Stimulated activated naive CD8-positive, alpha-beta T cell treated with anti-CD3 and anti-CD28 coated beads, Interleukin-15, Interleukin-2, amounts not matched to agents 100 ng/mL and 50 ng/mL, for 24 hours (primary cell): ENCODE results near the gene AP2B1.

Experiments
- H3K27ac Mint-ChIP-seq: one replicate; pipeline ENCODE4 v1.8.0; 2021; ENCODE audit warnings: mild to moderate bottlenecking, mixed read lengths
- H3K27me3 Mint-ChIP-seq: one replicate; pipeline ENCODE4 v1.8.0; 2021; ENCODE audit warnings: mixed read lengths
- H3K36me3 Mint-ChIP-seq: one replicate; pipeline ENCODE4 v1.8.0; 2021; ENCODE audit warnings: low read depth, mixed read lengths
- H3K4me1 Mint-ChIP-seq: one replicate; pipeline ENCODE4 v1.8.0; 2021; ENCODE audit warnings: low read depth, mixed read lengths
- H3K4me3 Mint-ChIP-seq: one replicate; pipeline ENCODE4 v1.8.0; 2021; ENCODE audit warnings: mild to moderate bottlenecking, mixed read lengths
- H3K9me3 Mint-ChIP-seq: one replicate; pipeline ENCODE4 v1.8.0; 2021; ENCODE audit warnings: mixed read lengths

AP2B1 gene

GRCh38 chr17:35710950-35711349 is 123.8 kb downstream of the AP2B1 start:
- H3K27me3 Mint-ChIP-seq = no peaks in the 10 kb centered on the region
- no peak overlapping the region for H3K4me3 Mint-ChIP-seq
- H3K27ac Mint-ChIP-seq = no peak overlapping the region
- peaks cover 21% of the 10 kb centered on the region for H3K4me1 Mint-ChIP-seq
- peaks cover 28% of the 10 kb centered on the region for H3K36me3 Mint-ChIP-seq
- no peaks in the 10 kb centered on the region for H3K9me3 Mint-ChIP-seq

DNA sequence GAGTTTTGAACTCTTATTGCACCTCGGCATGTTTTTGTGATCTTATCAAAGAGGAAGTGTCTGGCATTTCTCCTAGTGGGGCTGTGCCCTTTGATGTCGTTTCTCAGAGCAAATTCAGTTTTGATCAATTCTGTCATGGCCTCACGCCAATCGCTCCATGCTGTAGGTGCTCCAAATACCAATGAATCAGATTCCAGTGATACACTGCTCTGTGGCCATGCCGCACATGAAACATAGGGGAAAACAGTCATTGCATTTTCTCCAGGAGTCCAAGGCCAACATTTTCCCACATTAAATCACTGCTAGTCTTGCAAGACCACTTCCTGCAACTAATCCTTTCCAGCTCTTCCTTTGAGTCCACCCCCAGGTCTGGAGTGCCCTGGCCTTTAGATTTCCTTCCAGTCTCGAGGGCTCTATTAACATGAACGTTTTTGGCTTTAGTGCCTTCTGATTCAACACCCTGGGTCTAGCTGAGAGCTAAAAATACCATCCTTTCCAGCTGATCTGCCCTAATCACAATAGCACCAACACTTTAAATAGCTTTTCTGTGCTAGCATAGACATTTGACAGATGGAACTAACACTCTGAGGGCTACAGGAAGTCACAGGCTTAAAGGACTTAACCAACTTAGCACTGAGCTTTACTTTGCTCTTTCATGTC is 126.1 kb downstream of the AP2B1 start:
- H3K27ac Mint-ChIP-seq = no peak overlapping the region
- H3K4me3 Mint-ChIP-seq = no peak overlapping the region
- H3K9me3 Mint-ChIP-seq = no peaks in the 10 kb centered on the region
- peaks cover 42% of the 10 kb centered on the region for H3K36me3 Mint-ChIP-seq
- peaks cover 14% of the 10 kb centered on the region for H3K4me1 Mint-ChIP-seq
- H3K27me3 Mint-ChIP-seq = no peaks in the 10 kb centered on the region

- no peak overlapping the region for H3K27ac Mint-ChIP-seq
- H3K27me3 Mint-ChIP-seq = no peaks in the 10 kb centered on the region
- H3K4me1 Mint-ChIP-seq = peaks cover 4% of the 10 kb centered on the region
- no peaks in the 10 kb centered on the region for H3K9me3 Mint-ChIP-seq
- peaks cover 45% of the 10 kb centered on the region for H3K36me3 Mint-ChIP-seq
- H3K4me3 Mint-ChIP-seq = no peak overlapping the region
Measured at GRCh38 chr17:35714988-35715387, 127.9 kb downstream of the AP2B1 start.

- Mint-ChIP-seq H3K27ac (no peak overlapping the region), H3K9me3 (no peaks in the 10 kb centered on the region), H3K4me1 (peaks cover 1% of the 10 kb centered on the region), H3K36me3 (peaks cover 43% of the 10 kb centered on the region), H3K27me3 (no peaks in the 10 kb centered on the region), H3K4me3 (no peak overlapping the region)
Measured at GRCh38 chr17:35715416-35715815, 128.3 kb downstream of the AP2B1 start.

DNA sequence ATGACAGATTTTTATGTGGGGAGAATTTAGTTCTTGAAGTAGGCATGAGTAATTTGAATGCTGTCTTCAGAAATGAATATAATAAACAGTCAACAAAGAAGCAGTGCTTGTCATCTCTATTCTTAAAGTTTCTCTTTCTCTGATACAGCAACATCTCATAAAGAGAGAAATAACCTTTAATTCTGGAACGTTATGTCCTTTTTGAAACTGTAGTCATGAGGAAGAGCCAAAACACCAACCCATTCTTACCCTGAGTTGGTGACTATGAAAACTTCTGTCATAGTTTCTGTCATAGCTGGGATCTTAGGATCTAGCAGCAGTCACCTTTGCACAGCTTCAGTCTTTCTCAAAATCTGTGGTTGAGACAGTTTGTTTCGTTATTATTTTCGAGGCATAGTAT is 129.1 kb downstream of the AP2B1 start:
- Mint-ChIP-seq H3K27ac (no peak overlapping the region), H3K4me1 (no peaks in the 10 kb centered on the region), H3K9me3 (no peaks in the 10 kb centered on the region), H3K36me3 (peaks cover 45% of the 10 kb centered on the region), H3K4me3 (no peak overlapping the region), H3K27me3 (no peaks in the 10 kb centered on the region)

- no peak overlapping the region for H3K4me3 Mint-ChIP-seq
- no peaks in the 10 kb centered on the region for H3K27me3 Mint-ChIP-seq
- no peaks in the 10 kb centered on the region for H3K9me3 Mint-ChIP-seq
- H3K36me3 Mint-ChIP-seq = peaks cover 45% of the 10 kb centered on the region
- no peaks in the 10 kb centered on the region for H3K4me1 Mint-ChIP-seq
- H3K27ac Mint-ChIP-seq = no peak overlapping the region
Measured at GRCh38 chr17:35716897-35717465, 129.9 kb downstream of the AP2B1 start.

GRCh38 chr17:35717475-35717874 is 130.4 kb downstream of the AP2B1 start:
- Mint-ChIP-seq H3K27ac (no peak overlapping the region), H3K4me3 (no peak overlapping the region), H3K4me1 (no peaks in the 10 kb centered on the region), H3K36me3 (peaks cover 45% of the 10 kb centered on the region), H3K9me3 (no peaks in the 10 kb centered on the region), H3K27me3 (no peaks in the 10 kb centered on the region)

DNA sequence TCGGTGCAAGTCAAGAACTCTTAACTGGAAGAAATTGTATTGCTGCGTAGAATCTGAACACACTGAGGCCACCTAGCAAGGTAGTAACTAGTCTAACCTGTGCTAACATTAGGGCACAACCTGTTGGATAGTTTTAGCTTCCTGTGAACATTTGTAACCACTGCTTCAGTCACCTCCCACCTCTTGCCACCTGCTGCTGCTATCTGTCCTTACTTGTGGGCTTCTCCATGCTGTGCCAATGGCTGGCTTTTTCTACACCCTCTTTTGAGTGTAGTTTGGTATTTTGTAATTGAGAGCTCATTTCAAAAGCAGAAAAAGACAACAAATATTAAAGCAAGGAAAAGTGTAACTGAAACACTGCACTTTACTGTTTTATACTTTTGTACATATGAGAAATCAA is 136.6 kb downstream of the AP2B1 start:
- H3K4me3 Mint-ChIP-seq = no peak overlapping the region
- no peaks in the 10 kb centered on the region for H3K4me1 Mint-ChIP-seq
- peaks cover 62% of the 10 kb centered on the region for H3K36me3 Mint-ChIP-seq
- no peak overlapping the region for H3K27ac Mint-ChIP-seq
- no peaks in the 10 kb centered on the region for H3K27me3 Mint-ChIP-seq
- no peaks in the 10 kb centered on the region for H3K9me3 Mint-ChIP-seq

DNA sequence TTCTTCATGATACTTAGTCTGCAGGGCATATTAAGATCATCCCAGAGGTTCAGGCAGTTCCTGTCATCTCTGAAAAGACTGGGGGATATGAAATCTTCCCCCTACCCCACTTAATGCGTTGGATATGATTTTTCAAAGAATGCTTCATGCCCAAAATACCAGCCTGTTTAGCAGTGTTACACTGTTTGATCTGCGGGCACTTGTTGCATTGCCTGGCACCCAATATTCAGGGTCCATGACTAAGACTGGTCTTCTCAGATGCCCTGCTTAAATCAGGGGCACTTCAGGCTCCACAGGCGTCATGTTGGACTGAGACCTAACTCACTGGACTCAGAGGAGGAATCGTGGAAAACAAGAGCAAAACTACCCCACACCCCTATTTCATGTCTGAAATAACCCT is 137.9 kb downstream of the AP2B1 start:
- Mint-ChIP-seq H3K27me3 (no peaks in the 10 kb centered on the region), H3K27ac (no peak overlapping the region), H3K9me3 (no peaks in the 10 kb centered on the region), H3K4me1 (peaks cover 3% of the 10 kb centered on the region), H3K4me3 (no peak overlapping the region), H3K36me3 (peaks cover 52% of the 10 kb centered on the region)

GRCh38 chr17:35725802-35726126 is 138.6 kb downstream of the AP2B1 start:
- Mint-ChIP-seq H3K36me3 (peaks cover 52% of the 10 kb centered on the region), H3K4me1 (peaks cover 9% of the 10 kb centered on the region), H3K9me3 (no peaks in the 10 kb centered on the region), H3K27me3 (no peaks in the 10 kb centered on the region), H3K27ac (no peak overlapping the region), H3K4me3 (no peak overlapping the region)

- no peaks in the 10 kb centered on the region for H3K27me3 Mint-ChIP-seq
- no peaks in the 10 kb centered on the region for H3K9me3 Mint-ChIP-seq
- H3K36me3 Mint-ChIP-seq = peaks cover 49% of the 10 kb centered on the region
- H3K27ac Mint-ChIP-seq = no peak overlapping the region
- H3K4me3 Mint-ChIP-seq = no peak overlapping the region
- H3K4me1 Mint-ChIP-seq = peaks cover 14% of the 10 kb centered on the region
Measured at GRCh38 chr17:35726127-35726952, 139.2 kb downstream of the AP2B1 start.

GRCh38 chr17:35726953-35727460 is 139.9 kb downstream of the AP2B1 start:
- no peaks in the 10 kb centered on the region for H3K9me3 Mint-ChIP-seq
- H3K27ac Mint-ChIP-seq = no peak overlapping the region
- peaks cover 15% of the 10 kb centered on the region for H3K4me1 Mint-ChIP-seq
- no peaks in the 10 kb centered on the region for H3K27me3 Mint-ChIP-seq
- peaks cover 49% of the 10 kb centered on the region for H3K36me3 Mint-ChIP-seq
- no peak overlapping the region for H3K4me3 Mint-ChIP-seq

GRCh38 chr17:35727635-35728034 is 140.5 kb downstream of the AP2B1 start:
- no peak overlapping the region for H3K27ac Mint-ChIP-seq
- H3K27me3 Mint-ChIP-seq = no peaks in the 10 kb centered on the region
- no peaks in the 10 kb centered on the region for H3K9me3 Mint-ChIP-seq
- H3K4me3 Mint-ChIP-seq = no peak overlapping the region
- peaks cover 49% of the 10 kb centered on the region for H3K36me3 Mint-ChIP-seq
- peaks cover 15% of the 10 kb centered on the region for H3K4me1 Mint-ChIP-seq

DNA sequence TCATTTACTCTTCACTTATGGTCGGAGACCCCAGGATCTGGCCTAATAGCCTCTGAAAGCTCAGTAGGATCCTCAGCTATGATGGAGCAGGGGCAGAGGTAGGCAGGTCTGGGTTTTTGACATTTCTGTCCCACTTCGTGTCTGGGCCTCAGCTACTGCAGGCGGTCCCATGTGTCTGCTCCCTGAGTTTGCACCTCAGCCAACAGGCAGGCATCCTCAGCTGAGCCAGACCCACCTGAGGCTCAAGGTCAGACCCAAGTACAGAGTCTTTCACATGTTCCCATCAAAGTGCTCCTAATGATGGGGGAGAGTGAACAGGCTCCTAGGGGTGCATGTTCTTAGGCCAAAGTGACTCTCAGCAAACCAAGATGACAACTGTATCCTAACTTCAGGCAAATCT is 141.4 kb downstream of the AP2B1 start:
- Mint-ChIP-seq H3K27ac (no peak overlapping the region), H3K9me3 (no peaks in the 10 kb centered on the region), H3K4me3 (no peak overlapping the region), H3K27me3 (no peaks in the 10 kb centered on the region), H3K4me1 (peaks cover 15% of the 10 kb centered on the region), H3K36me3 (peaks cover 42% of the 10 kb centered on the region)

GRCh38 chr17:35729405-35729833 is 142.3 kb downstream of the AP2B1 start:
- H3K4me1 Mint-ChIP-seq = peaks cover 15% of the 10 kb centered on the region
- no peak overlapping the region for H3K4me3 Mint-ChIP-seq
- H3K27me3 Mint-ChIP-seq = no peaks in the 10 kb centered on the region
- H3K9me3 Mint-ChIP-seq = no peaks in the 10 kb centered on the region
- H3K27ac Mint-ChIP-seq = no peak overlapping the region
- peaks cover 33% of the 10 kb centered on the region for H3K36me3 Mint-ChIP-seq
